GM12878 (cell line): ENCODE results near the gene BICD1. TPM values are rescaled to one million over a fixed set of nuclear protein-coding genes. Genes with fewer than 3 reads are reported as not detected.

Experiments
- ATAC-seq: fragments of 200-7000 bp; cut with Tn5 transposase; 3 replicates; pipeline ENCODE4 v1.9.1; 2020; ENCODE audit warnings: mild to moderate bottlenecking, moderate library complexity
- BruUV-seq: library from RNA; stranded (reverse); fragments of 400-500 nt; replicated peaks from 2 replicates; lab custom pipeline; 2021; lab: Mats Ljungman, UMichigan
- CTCF ChIA-PET: fragments of 300-600 bp; sonication (Branson Sonifier 250); formaldehyde crosslinking; extraction: SDS; loops from one replicate; lab custom pipeline; 2021; ENCODE audit warnings: inconsistent platforms; lab: Yijun Ruan, JAX
- POLR2A ChIA-PET: fragments of 350-600 bp; formaldehyde crosslinking; extraction: SDS; loops from one replicate; lab custom pipeline; 2021; ENCODE audit warnings: inconsistent platforms; lab: Charles Lee
- RAD21 ChIA-PET: fragments of 300-600 bp; sonication (Branson Sonifier 250); formaldehyde crosslinking; loops from one replicate; lab custom pipeline; 2023; ENCODE audit warnings: antibody characterized with exemption; ENCODE audit not compliant: unreplicated experiment; lab: Charles Lee
- SMC1A ChIA-PET: fragments of 300-600 bp; sonication (Branson Sonifier 250); formaldehyde crosslinking; loops from one replicate; lab custom pipeline; 2023; ENCODE audit not compliant: unreplicated experiment, uncharacterized antibody; lab: Charles Lee
- DNase-seq: peaks from one replicate; pipeline ENCODE4 v3.0.0-alpha.2; 2011; ENCODE audit warnings: low read depth, low spot score
- FAIRE-seq: peaks from 3 replicates; lab custom pipeline; 2011; peaks lifted over from hg19 to GRCh38; lab: Jason Lieb, UNC
- H2AFZ ChIP-seq: 2 replicates; pipeline ENCODE4 v1.6.0; 2011; ENCODE audit warnings: low read depth, low read length, control low read depth; ENCODE audit not compliant: control insufficient read depth
- H3K27ac ChIP-seq: 2 replicates; pipeline ENCODE4 v1.5.1; 2011; ENCODE audit warnings: control low read depth; ENCODE audit not compliant: control insufficient read depth, insufficient read depth
- H3K27me3 ChIP-seq, 2 experiments: replicated peaks in 1 of 2; 2 replicates each; pipeline versions ENCODE4 v1.6.0 to v1.6.1; 2011; ENCODE audit warnings: low read length in 1 of 2; ENCODE audit not compliant: control insufficient read depth in 2 of 2, insufficient read depth in 2 of 2
- H3K36me3 ChIP-seq, 2 experiments: 2 replicates each; pipeline ENCODE4 v1.5.1; 2011; ENCODE audit warnings: low read length in 1 of 2; ENCODE audit not compliant: control insufficient read depth in 2 of 2, insufficient read depth in 2 of 2
- H3K4me1 ChIP-seq: 2 replicates; pipeline ENCODE4 v1.6.1; 2011; ENCODE audit warnings: mild to moderate bottlenecking, low read length, moderate library complexity, mixed read lengths; ENCODE audit not compliant: control insufficient read depth, insufficient read depth
- H3K4me2 ChIP-seq: 2 replicates; pipeline ENCODE4 v1.6.0; 2011; ENCODE audit warnings: control low read depth; ENCODE audit not compliant: control insufficient read depth, insufficient read depth
- H3K4me3 ChIP-seq: fragments of 200-600 bp; sonication (generic); 2 replicates; pipeline ENCODE4 v1.5.1; 2016
- H3K79me2 ChIP-seq: 2 replicates; pipeline ENCODE4 v1.6.0; 2011; ENCODE audit warnings: low read length; ENCODE audit not compliant: control insufficient read depth, insufficient read depth
- H3K9ac ChIP-seq: 2 replicates; pipeline ENCODE4 v1.8.0; 2011; ENCODE audit warnings: low read length, control low read depth, mixed read lengths; ENCODE audit not compliant: control insufficient read depth, insufficient read depth
- H3K9me3 ChIP-seq: replicated peaks from 3 replicates; pipeline ENCODE4 v1.5.1; 2011; ENCODE audit warnings: mild to moderate bottlenecking, low read length; ENCODE audit not compliant: control insufficient read depth, insufficient read depth
- H4K20me1 ChIP-seq: 2 replicates; pipeline ENCODE4 v1.6.0; 2011; ENCODE audit not compliant: control insufficient read depth, insufficient read depth
- CEBPZ ChIP-seq: fragments of 150-350 bp; IDR thresholded peaks from 2 replicates; pipeline ENCODE4 v1.6.1; 2016; ENCODE audit warnings: low read depth, low read length
- MTA3 ChIP-seq: IDR thresholded peaks from 2 replicates; pipeline ENCODE4 v1.6.1; 2012; ENCODE audit warnings: low read length, inconsistent platforms, borderline replicate concordance
- WGBS: methylation state at CpG from one replicate; pipeline ENCODE4 v1.1.6; 2016; ENCODE audit warnings: low lambda C conversion rate; ENCODE audit not compliant: insufficient replicate concordance, insufficient coverage; ENCODE audit errors: missing lambda C conversion rate; 5-methylcytosine and 5-hydroxymethylcytosine counted together
- in situ Hi-C: fragments of 300-500 bp; cut with MboI; formaldehyde crosslinking; loops from 9 replicates; pipeline ENCODE4 v1.14.3; 2018; ENCODE audit warnings: mixed read lengths
- intact Hi-C: fragments of 100-400 bp; cut with micrococcal nuclease; formaldehyde crosslinking; loops from one replicate; pipeline ENCODE4 v1.14.2; 2022; ENCODE audit not compliant: unreplicated experiment
- polyA plus RNA-seq, 11 experiments: library from polyadenylated mRNA; depleted of rRNA in 4 of 11; unstranded in 6 of 11; stranded (reverse) in 5 of 11; fragments of >200 nt; fragmentation: Nextera tagmentation in 4 of 11; fragmentation: Illumina TruSeq in 1 of 11; extraction: Ambion mirVana in 4 of 11; extraction: Trizol in 1 of 11; gene quantifications; 1 replicate in 1 of 11; 2 replicates in 10 of 11; pipeline versions ENCODE4 v1.2.1 to v1.2.3, GENCODE V29; 2011 to 2016; ENCODE audit warnings: inconsistent platforms in 2 of 11, missing spikeins in 2 of 11, low read depth in 1 of 11
- total RNA-seq, 4 experiments: library from RNA; depleted of rRNA in 3 of 4; stranded (reverse); fragments of >200 nt in 3 of 4; fragmentation: Illumina TruSeq in 1 of 4; extraction: Trizol in 1 of 4; gene quantifications; 2 replicates each; pipeline versions ENCODE4 v1.2.1 to v1.2.3, GENCODE V29; 2013 to 2021
- TF ChIP-seq, protein P1 (sequence below): fragments of 450-650 bp; IDR thresholded peaks from 2 replicates; pipeline ENCODE4 v1.6.1; 2016; ENCODE audit warnings: mild to moderate bottlenecking

Gene BICD1
- total and polyA plus RNA-seq, 10 of the 15 experiments (the other 5 are each of a cell fraction or from before 2014, with no cell fraction given): 4.7 to 32.5 (median 14.4) TPM

- FAIRE-seq (peak; percentile 90), DNase-seq (no peak), ATAC-seq (peak; percentile 87)
- H3K4me1 ChIP-seq: peaks cover 33% of the 10 kb centered on the region
- no TSS peak for BruUV-seq
- peak overlapping the region; percentile 46 for H3K9ac ChIP-seq
- peak overlapping the region; percentile 9 for H2AFZ ChIP-seq
- H3K27me3 ChIP-seq: no peaks in the 10 kb centered on the region
- TF ChIP-seq, protein P1, sequence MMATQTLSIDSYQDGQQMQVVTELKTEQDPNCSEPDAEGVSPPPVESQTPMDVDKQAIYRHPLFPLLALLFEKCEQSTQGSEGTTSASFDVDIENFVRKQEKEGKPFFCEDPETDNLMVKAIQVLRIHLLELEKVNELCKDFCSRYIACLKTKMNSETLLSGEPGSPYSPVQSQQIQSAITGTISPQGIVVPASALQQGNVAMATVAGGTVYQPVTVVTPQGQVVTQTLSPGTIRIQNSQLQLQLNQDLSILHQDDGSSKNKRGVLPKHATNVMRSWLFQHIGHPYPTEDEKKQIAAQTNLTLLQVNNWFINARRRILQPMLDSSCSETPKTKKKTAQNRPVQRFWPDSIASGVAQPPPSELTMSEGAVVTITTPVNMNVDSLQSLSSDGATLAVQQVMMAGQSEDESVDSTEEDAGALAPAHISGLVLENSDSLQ: peak; percentile 61
- TF ChIP-seq CEBPZ: no peak
- TF ChIP-seq MTA3: 0 out of 2 replicates have a peak, but pooled peaks have one; percentile 36
- H3K4me3 ChIP-seq: peak overlapping the region; percentile 24; the same call in 1 of the 2 replicates
- H3K27ac ChIP-seq: peak overlapping the region; percentile 82
- in situ Hi-C loops (no loop called here), intact Hi-C loops (loop anchor here (2.0 to 10.0 kb wide), 2 partner anchors 20 to 138 kb away; no protein-coding TSS in a partner anchor)
- ChIA-PET SMC1A (interaction anchor here (0.6 to 3.3 kb wide), 7 partner anchors 9 to 127 kb away, joined by 3 to 15 read pairs (median 4); no protein-coding TSS in a partner anchor), POLR2A (interaction anchor here (0.8 to 1.3 kb wide), 3 partner anchors 21 to 139 kb away, joined by 3 to 9 read pairs (median 3); no protein-coding TSS in a partner anchor), RAD21 (interaction anchor here (1.7 to 2.4 kb wide), 2 partner anchors 21 to 166 kb away, joined by 4 to 11 read pairs; no protein-coding TSS in a partner anchor), CTCF (interaction anchor here (0.9 to 2.1 kb wide), 2 partner anchors 20 to 21 kb away, joined by 4 to 6 read pairs; no protein-coding TSS in a partner anchor)
- no peaks in the 10 kb centered on the region for H3K9me3 ChIP-seq
- no peaks in the 10 kb centered on the region for H4K20me1 ChIP-seq
- no peaks in the 10 kb centered on the region; the same call in none of the 2 replicates for H3K79me2 ChIP-seq
- 10% methylated on average over 4 of the region's 4 CpGs for WGBS
- peak overlapping the region; percentile 62 for H3K4me2 ChIP-seq
- no peaks in the 10 kb centered on the region for H3K36me3 ChIP-seq
Observed at GRCh38 chr12:32273063-32273522, 166.4 kb downstream of the BICD1 start.
